GM18517 (cell line): ENCODE measurements around the gene GGT5.
"Not testable (repeated sequence)": the region's sequence is repeated elsewhere in the genome, so short reads cannot be mapped to it uniquely, and the experiment has no call there.

Source experiments
- ATAC-seq: cut with Tn5 transposase; IDR thresholded peaks from one replicate; pipeline ENCODE4 v1.9.1; 2021; ENCODE audit warnings: mild to moderate bottlenecking, moderate library complexity; ENCODE audit not compliant: unreplicated experiment

The GGT5 gene

DNA sequence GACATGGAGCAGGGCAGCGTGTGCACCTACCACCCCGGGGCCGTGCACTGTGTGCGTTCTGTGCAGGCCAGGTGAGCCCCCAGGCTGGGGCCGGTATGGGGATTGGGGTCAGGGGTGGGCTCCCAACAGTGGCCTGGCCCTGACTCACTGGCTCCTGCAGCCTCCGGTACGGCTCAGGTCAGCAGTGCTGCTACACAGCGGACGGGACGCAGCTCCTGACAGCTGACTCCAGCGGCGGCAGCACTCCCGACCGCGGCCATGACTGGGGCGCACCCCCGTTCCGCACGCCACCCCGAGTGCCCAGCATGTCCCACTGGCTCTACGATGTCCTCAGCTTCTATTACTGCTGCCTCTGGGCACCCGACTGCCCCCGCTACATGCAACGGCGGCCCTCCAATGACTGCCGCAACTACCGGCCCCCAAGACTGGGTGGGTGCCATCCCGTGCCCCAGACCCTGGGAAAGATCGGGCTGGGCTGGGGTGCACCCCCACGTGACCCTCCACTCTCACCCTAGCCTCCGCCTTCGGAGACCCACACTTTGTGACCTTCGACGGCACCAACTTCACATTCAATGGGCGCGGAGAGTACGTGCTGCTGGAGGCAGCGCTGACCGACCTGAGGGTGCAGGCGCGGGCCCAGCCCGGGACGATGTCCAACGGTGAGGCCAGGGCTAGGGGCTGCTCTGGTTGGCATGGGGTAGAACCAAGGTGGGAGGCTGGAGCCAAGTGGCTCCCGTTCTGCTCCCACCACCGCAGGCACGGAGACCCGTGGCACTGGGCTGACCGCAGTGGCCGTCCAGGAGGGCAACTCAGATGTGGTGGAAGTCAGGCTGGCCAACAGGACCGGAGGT is 59.2 kb downstream of the GGT5 start:
- no peak for ATAC-seq

DNA sequence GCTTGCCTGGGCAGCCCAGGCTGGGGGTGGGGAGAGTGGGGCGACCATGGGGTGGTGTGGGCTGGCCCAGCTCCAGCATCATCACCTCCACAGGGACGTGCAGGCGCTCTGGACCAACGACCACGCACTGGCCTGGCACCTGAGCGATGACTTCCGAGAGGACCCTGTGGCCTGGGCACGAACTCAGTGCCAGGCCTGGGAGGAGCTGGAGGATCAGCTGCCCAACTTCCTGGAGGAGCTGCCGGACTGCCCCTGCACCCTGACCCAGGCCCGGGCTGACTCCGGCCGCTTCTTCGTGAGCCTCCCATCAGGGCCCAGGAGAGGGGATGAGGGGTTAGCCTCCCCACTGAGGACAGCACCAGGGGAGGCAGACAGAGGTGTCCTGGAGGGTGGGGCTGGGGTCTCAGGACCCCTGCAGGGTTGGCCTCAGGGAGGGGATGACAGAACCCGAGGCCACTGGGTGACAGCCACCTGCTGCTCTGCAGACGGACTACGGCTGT is 59.8 kb downstream of the GGT5 start:
- no peak for ATAC-seq

- no peak for ATAC-seq
Measured at GRCh38 chr22:24184057-24184798, 60.7 kb downstream of the GGT5 start.

DNA sequence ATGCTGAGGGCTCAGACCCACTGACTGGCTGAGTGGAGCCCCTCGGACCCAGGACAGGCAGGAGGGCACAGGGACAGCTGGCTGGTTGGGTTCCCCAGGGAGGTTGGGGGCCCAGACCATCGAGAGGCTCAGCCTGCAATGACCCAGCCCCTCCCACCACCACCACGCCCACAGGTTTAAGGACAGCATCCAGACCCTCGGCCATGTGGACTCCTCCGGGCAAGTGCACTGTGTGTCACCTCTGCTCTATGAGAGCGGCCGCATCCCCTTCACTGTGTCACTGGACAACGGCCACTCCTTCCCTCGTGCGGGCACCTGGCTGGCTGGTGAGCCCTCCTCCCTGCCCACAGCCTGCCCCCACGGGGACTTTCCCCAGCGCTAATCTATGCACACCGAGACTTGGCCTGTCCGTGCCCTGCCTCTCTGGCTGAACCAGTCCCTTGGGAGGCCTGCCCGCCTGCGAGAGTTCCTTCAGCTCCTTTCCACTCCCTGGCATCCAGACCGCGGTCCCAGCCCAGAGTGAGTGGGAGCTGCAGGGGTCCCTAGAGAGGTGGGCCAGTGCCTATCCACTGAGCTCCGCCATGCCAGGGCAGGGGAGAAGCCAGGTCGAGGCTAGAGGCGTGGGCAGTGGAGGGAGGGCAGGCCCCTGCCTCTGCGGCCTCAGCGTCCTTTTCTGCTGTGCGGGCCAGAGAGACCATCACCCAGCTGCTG is 61.4 kb downstream of the GGT5 start:
- no peak for ATAC-seq

DNA sequence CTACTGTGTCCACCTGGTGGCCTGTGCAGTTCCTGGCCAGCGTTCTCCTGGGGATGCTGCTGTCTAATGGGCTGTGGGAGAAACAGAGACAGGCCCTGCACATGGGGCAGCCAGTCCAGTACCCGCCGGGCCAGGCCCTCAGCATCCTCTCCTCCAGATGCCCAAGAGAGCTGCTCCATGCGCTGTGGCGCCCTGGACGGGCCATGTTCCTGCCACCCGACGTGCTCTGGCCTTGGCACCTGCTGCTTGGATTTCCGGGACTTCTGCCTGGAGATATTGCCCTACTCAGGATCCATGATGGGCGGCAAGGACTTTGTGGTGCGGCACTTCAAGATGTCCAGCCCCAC is 62.0 kb downstream of the GGT5 start:
- ATAC-seq = not testable (repeated sequence)

GRCh38 chr22:24181996-24182899 is 62.6 kb downstream of the GGT5 start:
- ATAC-seq = no peak

- ATAC-seq = no peak
Measured at GRCh38 chr22:24181088-24181995, 63.5 kb downstream of the GGT5 start, which contains the start of gene SUSD2. Gene SUSD2 (plus strand): TSS chr22:24181487. CDS start chr22:24181520, 33 bp downstream.

DNA sequence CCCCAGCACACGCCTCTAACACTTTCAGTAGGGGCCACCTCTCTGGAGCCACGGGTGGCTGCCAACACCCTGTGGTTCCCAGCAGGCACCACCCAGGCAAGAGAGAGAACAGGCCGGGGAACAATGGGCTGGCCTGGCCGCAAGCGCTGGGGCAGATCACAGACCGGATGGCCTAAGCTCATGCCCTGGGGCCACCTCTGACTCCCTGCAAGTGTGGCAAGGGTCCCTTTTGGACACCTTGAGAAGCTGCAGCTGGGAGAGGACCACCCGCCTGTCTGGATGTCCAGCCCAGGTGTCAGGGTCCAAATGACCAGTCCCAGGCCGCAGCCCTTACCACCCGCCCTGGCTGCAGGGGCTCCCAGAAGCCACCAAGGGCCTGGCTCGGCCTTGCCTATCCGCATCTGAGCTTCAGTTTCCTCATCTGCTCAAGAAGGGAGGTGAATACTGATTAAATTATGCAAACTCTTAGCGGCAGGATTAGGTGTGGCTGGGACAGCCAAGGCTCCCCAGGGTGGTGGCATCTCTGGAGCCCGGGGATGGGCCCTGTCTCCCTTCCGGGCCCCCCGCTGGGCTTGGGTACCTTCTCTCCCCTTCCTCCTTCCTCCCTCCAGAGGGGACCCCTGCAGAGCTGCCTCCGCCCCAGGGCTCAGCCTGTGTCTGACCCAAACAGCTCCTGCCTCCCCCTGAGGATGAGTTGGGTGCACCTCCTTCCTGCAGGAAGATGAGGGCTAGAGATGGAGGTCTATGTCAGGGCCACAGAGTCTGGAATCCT is 64.4 kb downstream of the GGT5 start:
- ATAC-seq = no peak

GRCh38 chr22:24179478-24180210 is 65.2 kb downstream of the GGT5 start:
- no peak for ATAC-seq

- no peak for ATAC-seq
Measured at GRCh38 chr22:24178502-24179440, 66.1 kb downstream of the GGT5 start.

- ATAC-seq = no peak
Measured at GRCh38 chr22:24178021-24178431, 66.9 kb downstream of the GGT5 start.

- ATAC-seq = no peak
Measured at GRCh38 chr22:24177456-24177855, 67.4 kb downstream of the GGT5 start.

GRCh38 chr22:24177045-24177444 is 67.8 kb downstream of the GGT5 start:
- ATAC-seq = no peak

DNA sequence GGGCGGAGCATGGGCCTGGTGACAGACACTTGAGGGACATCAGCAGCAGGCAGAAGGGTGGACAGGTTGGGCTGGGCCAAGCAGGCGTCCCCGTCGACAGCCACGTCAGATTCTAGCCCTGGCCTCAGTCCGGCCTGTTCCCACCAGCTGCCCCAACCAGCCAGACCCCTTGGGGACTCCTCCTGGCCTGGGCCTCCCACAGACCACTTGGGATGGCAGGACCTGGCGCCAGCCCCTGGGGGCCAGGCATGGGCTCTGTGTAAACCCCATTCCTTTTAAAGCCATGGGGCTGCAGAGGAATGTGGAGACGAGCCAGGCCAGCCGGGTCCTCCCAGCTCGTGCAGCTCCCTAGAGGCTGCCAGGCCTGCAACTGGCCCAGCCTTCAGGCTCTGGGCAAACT is 68.3 kb downstream of the GGT5 start:
- ATAC-seq = no peak

DNA sequence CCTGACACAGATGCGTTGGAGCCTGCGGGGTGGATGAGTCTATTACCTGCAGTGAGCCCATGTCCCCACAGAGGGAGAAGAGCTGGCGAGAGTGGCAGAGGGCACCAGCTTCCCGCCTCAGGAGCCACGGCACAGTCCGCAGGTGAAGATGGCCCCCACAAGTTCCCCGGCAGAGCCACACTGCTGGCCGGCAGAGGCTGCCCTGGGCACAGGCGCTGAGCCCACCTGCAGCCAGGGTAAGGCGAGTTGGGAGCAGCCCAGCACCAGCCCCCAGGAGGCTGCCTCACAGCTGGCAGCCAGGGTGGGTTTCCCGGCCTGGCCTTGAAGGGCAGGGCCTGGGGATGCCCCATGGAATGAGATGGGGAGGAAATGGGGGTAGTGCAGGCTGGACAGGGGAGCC is 68.8 kb downstream of the GGT5 start:
- ATAC-seq = no peak

- ATAC-seq = no peak
Measured at GRCh38 chr22:24175160-24175808, 69.6 kb downstream of the GGT5 start.
